Pancreas (tissue), 10 donors: ENCODE data around the gene B4GALT7. TPM values are rescaled to one million over a fixed set of nuclear protein-coding genes. Genes with fewer than 3 reads are reported as not detected.

Experiments
- ATAC-seq, 4 donors: fragments of 200-7000 bp; cut with Tn5 transposase; one replicate each; pipeline versions ENCODE4 v1.8.0 to v1.9.1; 2020; ENCODE audit warnings: mild to moderate bottlenecking in 4 of 4, moderate library complexity in 4 of 4
- DNase-seq, 6 donors: peaks; one replicate each; pipeline ENCODE4 v3.0.0-alpha.2; 2020
- FAIRE-seq: peaks from 2 replicates; lab custom pipeline; 2012; peaks lifted over from hg19 to GRCh38; lab: Jason Lieb, UNC
- H3K27ac ChIP-seq, 4 donors: fragments of 200-600 bp; sonication (generic); 1 replicate in 3 of 4; 2 replicates in 1 of 4; pipeline versions ENCODE4 v1.5.0 to v1.8.0; 2020
- H3K27me3 ChIP-seq, 4 donors: fragments of 200-600 bp; one replicate each; pipeline ENCODE4 v1.8.0; 2021
- H3K36me3 ChIP-seq, 3 donors: fragments of 200-600 bp; sonication (generic) in 1 of 3; one replicate each; pipeline versions ENCODE4 v1.5.0 to v1.8.0; 2020 to 2021
- H3K4me1 ChIP-seq, 3 donors: fragments of 200-600 bp; one replicate each; pipeline ENCODE4 v1.8.0; 2021
- H3K4me3 ChIP-seq, 4 donors: fragments of 200-600 bp; sonication (generic) in 2 of 4; one replicate each; pipeline versions ENCODE4 v1.5.0 to v1.8.0; 2020 to 2021
- H3K9me3 ChIP-seq, 4 donors: fragments of 200-600 bp; one replicate each; pipeline ENCODE4 v1.8.0; 2021
- CTCF ChIP-seq, 4 donors: fragments of 200-600 bp; sonication (generic) in 3 of 4; IDR thresholded peaks; one replicate each; pipeline versions ENCODE4 v1.5.0 to v1.8.0; 2021; ENCODE audit warnings: antibody characterized with exemption in 4 of 4
- WGBS, 2 donors: extraction: QIAGEN DNeasy Blood & Tissue Kit; methylation state at CpG; one replicate each; pipeline ENCODE4 v1.1.7; 2013; 5-methylcytosine and 5-hydroxymethylcytosine counted together
- intact Hi-C, 3 donors: fragments of 100-400 bp; cut with DNase I; formaldehyde crosslinking; loops; one replicate each; pipeline versions ENCODE4 v1.11.1 to v1.14.2; 2022
- polyA plus RNA-seq, 2 donors: library from polyadenylated mRNA; stranded (reverse); fragments of 200-250 nt; gene quantifications; one replicate each; pipeline ENCODE4 v1.2.3, GENCODE V29; 2013
- total RNA-seq, 6 donors: library from RNA; stranded (reverse); fragmentation: NEBNext Ultra II Directional in 4 of 6; extraction: Animal tissue kit (Norgen Biotek cat#: 25700) in 4 of 6; gene quantifications; one replicate each; pipeline versions ENCODE4 v1.2.1 to v1.2.4, GENCODE V29; 2021 to 2023
- donor health status: healthy with polysubstance abuse.
- donor health status: DM: no; HTN: no; CAD: no; lungs with moderate emphysema.
- donor health status: DM: no; HTN: no; CAD: no.
- donor health status: control.
- donor health status: control.
- donor health status: Bipolar disorder and iron deficiency.
- donor health status: DM: yes; HTN: yes; CAD: no.
- donor health status: DM: no; HTN: no; CAD: no.
- donor health status: DM: no; HTN: no; CAD: no.
- donor health status: DM: yes; HTN: yes; CAD: no.

Gene B4GALT7
- total and polyA plus RNA-seq, 8 donors: 12.6 to 51.0 (median 17.0) TPM

- WGBS, 2 donors: 78 to 84% methylated on average over 8 of the region's 8 CpGs
- Histone ChIP-seq H3K4me1 (no peaks in the 10 kb centered on the region), H3K27me3 (no peaks in the 10 kb centered on the region), H3K9me3 (no peaks in the 10 kb centered on the region), H3K27ac (no peak overlapping the region), H3K36me3 (no peaks in the 10 kb centered on the region), H3K4me3 (no peak overlapping the region)
- intact Hi-C loops: no loop called here
- no peak for DNase-seq
- FAIRE-seq: no peak
- no peak for TF ChIP-seq CTCF (IDR thresholded peaks at IDR 0.05)
- no peak for ATAC-seq
These were observed 34.9 kb upstream of the B4GALT7 start for GRCh38 chr5:177565046-177565445.

GRCh38 chr5:177568326-177568725, 31.6 kb upstream of the B4GALT7 start:
- no peaks in the 10 kb centered on the region for H3K27me3 ChIP-seq
- H3K4me3 ChIP-seq: no peak overlapping the region
- H3K36me3 ChIP-seq: no peaks in the 10 kb centered on the region
- no peak for TF ChIP-seq CTCF (IDR thresholded peaks at IDR 0.05)
- FAIRE-seq (no peak), DNase-seq (no peak), ATAC-seq (no peak)
- WGBS, 2 donors: 79 to 81% methylated on average over 7 of the region's 7 CpGs
- intact Hi-C loops: no loop called here
- no peak overlapping the region for H3K27ac ChIP-seq
- H3K4me1 ChIP-seq: no peaks in the 10 kb centered on the region
- H3K9me3 ChIP-seq: no peaks in the 10 kb centered on the region

- DNase-seq (no peak), FAIRE-seq (no peak), ATAC-seq (no peak)
- Histone ChIP-seq H3K4me1 (no peaks in the 10 kb centered on the region), H3K9me3 (no peaks in the 10 kb centered on the region), H3K27ac (no peak overlapping the region), H3K4me3 (no peak overlapping the region), H3K27me3 (no peaks in the 10 kb centered on the region), H3K36me3 (no peaks in the 10 kb centered on the region)
- WGBS, 2 donors: 79 to 96% methylated on average over 2 of the region's 2 CpGs
- intact Hi-C loops: no loop called here
- TF ChIP-seq CTCF (IDR thresholded peaks at IDR 0.05): no peak
These were observed 30.0 kb upstream of the B4GALT7 start for GRCh38 chr5:177569894-177570293.

- Histone ChIP-seq H3K27me3 (no peaks in the 10 kb centered on the region), H3K27ac (no peak overlapping the region), H3K9me3 (no peaks in the 10 kb centered on the region), H3K36me3 (no peaks in the 10 kb centered on the region), H3K4me1 (no peaks in the 10 kb centered on the region), H3K4me3 (no peak overlapping the region)
- 63 to 94% methylated on average over 1 of the region's 1 CpG for WGBS, 2 donors
- FAIRE-seq (no peak), DNase-seq (no peak), ATAC-seq (no peak)
- TF ChIP-seq CTCF (IDR thresholded peaks at IDR 0.05): no peak
- intact Hi-C loops: no loop called here
These were observed 24.4 kb upstream of the B4GALT7 start for GRCh38 chr5:177575488-177575887.

- H3K4me3 ChIP-seq: no peak overlapping the region
- no peaks in the 10 kb centered on the region for H3K9me3 ChIP-seq
- intact Hi-C loops: no loop called here
- WGBS, 2 donors: 69 to 82% methylated on average over 10 of the region's 10 CpGs
- no peak for ATAC-seq
- no peak for TF ChIP-seq CTCF (IDR thresholded peaks at IDR 0.05)
- FAIRE-seq: no peak
- H3K27me3 ChIP-seq: no peaks in the 10 kb centered on the region
- no peaks in the 10 kb centered on the region for H3K4me1 ChIP-seq
- H3K27ac ChIP-seq: no peak overlapping the region
- no peaks in the 10 kb centered on the region for H3K36me3 ChIP-seq
- DNase-seq: no peak
These were observed 23.8 kb upstream of the B4GALT7 start for GRCh38 chr5:177576169-177576568.
